ENCODE data around the gene TMEM125. TPM values are rescaled to one million over a fixed set of nuclear protein-coding genes. Genes with fewer than 3 reads are reported as not detected.

The TMEM125 gene
- total and polyA plus RNA-seq, 9 of the 15 experiments (the other 6 are each of a cell fraction or from before 2014, with no cell fraction given), result 0.07 to 0.08 TPM; not detected in 7

- H3K27ac ChIP-seq (ENCODE audit: extremely low read depth, low read depth, low read length), result no peak overlapping the region
- H4K20me1 ChIP-seq (replicated peaks; ENCODE audit: control insufficient read depth, insufficient read depth, low read length), result no peaks in the 10 kb centered on the region
- peak overlapping the region; percentile 75 for H2AFZ ChIP-seq (ENCODE audit: low read depth, low read length)
- H3K9me3 ChIP-seq (replicated peaks; ENCODE audit: control insufficient read depth, insufficient read depth, low read depth, low read length), result no peaks in the 10 kb centered on the region
- H3K9ac ChIP-seq (ENCODE audit: insufficient read depth in 1 of 2, low read depth in 2 of 2, low read length in 2 of 2), result peak overlapping the region; percentile 40 to 86; a peak in 3 of 4 replicates
- peaks cover 16 to 19% of the 10 kb centered on the region in 2 experiments; a peak in 4 of 5 replicates for H3K4me1 ChIP-seq (replicated peaks in 1 of 2; ENCODE audit: control insufficient read depth in 2 of 2, insufficient read depth in 2 of 2, low read length in 2 of 2)
- H3K27me3 ChIP-seq (ENCODE audit: control insufficient read depth in 2 of 2, insufficient read depth in 2 of 2, low read length in 2 of 2), result peaks cover 38 to 72% of the 10 kb centered on the region in 2 experiments
- FAIRE-seq (peak; percentile 76), DNase-seq (ENCODE audit: extremely low read depth in 1 of 4, low spot score in 3 of 4) (peak; percentile 61 to 86 (median 78)), ATAC-seq (peak; percentile 66)
- in situ Hi-C loops (cut with MboI), result no loop called here
- H3K9me1 ChIP-seq (ENCODE audit: control insufficient read depth, insufficient read depth, low read length), result no peaks in the 10 kb centered on the region
- POLR2A ChIA-PET, result interaction anchor here (0.6 to 0.8 kb wide), 2 partner anchors 40 to 47 kb away, joined by 3 read pairs; no protein-coding TSS in a partner anchor
- CTCF ChIA-PET (ENCODE audit: low intra/inter-chr PET ratio), result no interaction called here
- no peaks in the 10 kb centered on the region for H3K79me2 ChIP-seq (ENCODE audit: control insufficient read depth, insufficient read depth, low read length)
- intact Hi-C loops (cut with micrococcal nuclease), result no loop called here
- no TSS peak for BruUV-seq (replicated peaks)
- 2% methylated on average over 26 of the region's 29 CpGs for WGBS (ENCODE audit: insufficient coverage, low coverage, missing lambda C conversion rate)
- peak overlapping the region; percentile 27; the same call in 1 of the 2 replicates for H3K4me3 ChIP-seq
- H3K36me3 ChIP-seq (ENCODE audit: control insufficient read depth, insufficient read depth, low read length), result no peaks in the 10 kb centered on the region
- H3K4me2 ChIP-seq (ENCODE audit: insufficient read depth, low read length), result peak overlapping the region; percentile 80
- no peak for TF ChIP-seq DNMT1 (IDR thresholded peaks at IDR 0.05)
- TF ChIP-seq C11orf30 (IDR thresholded peaks at IDR 0.05; ENCODE audit: low read depth), result 0 out of 2 replicates have a peak, but pooled peaks have one; percentile 5
- TF ChIP-seq MAZ (CRISPR knock-in tag; conservative IDR thresholded peaks at IDR 0.05 in 1 of 2, IDR thresholded peaks at IDR 0.05 in 1 of 2), result peak in 1 of 2 experiments; percentile 16; a peak in 1 of 4 replicates
- TF ChIP-seq HNRNPLL (IDR thresholded peaks at IDR 0.05; ENCODE audit: low read depth, low read length, poor library complexity, severe bottlenecking), result no peak
- peak; percentile 79 for TF ChIP-seq CREB3L1 (IDR thresholded peaks at IDR 0.05; ENCODE audit: borderline replicate concordance, low read depth)
- no peak for TF ChIP-seq ILK (tag; IDR thresholded peaks at IDR 0.05; ENCODE audit: borderline replicate concordance, low read depth)
- TF ChIP-seq CTBP1 (IDR thresholded peaks at IDR 0.05; ENCODE audit: borderline replicate concordance), result peak; percentile 45; the same call in 1 of the 2 replicates
- no peak for TF ChIP-seq CUX1 (CRISPR knock-in tag; IDR thresholded peaks at IDR 0.05)
- peak; percentile 87 for TF ChIP-seq ZEB2 (IDR thresholded peaks at IDR 0.05)
- TF ChIP-seq EGR1 (conservative IDR thresholded peaks at IDR 0.05), result peak; percentile 57
- no peak for TF ChIP-seq ZFP36 (IDR thresholded peaks at IDR 0.05; ENCODE audit: low read depth, low read length, partially characterized antibody)
- TF ChIP-seq PHF8 (IDR thresholded peaks at IDR 0.05; ENCODE audit: borderline replicate concordance, low read length), result peak; percentile 22; the same call in 1 of the 2 replicates
- TF ChIP-seq ARID1B (IDR thresholded peaks at IDR 0.05), result no peak
- no peak for TF ChIP-seq ZBTB1 (CRISPR knock-in tag; IDR thresholded peaks at IDR 0.05; ENCODE audit: borderline replicate concordance, low read depth)
- no peak for TF ChIP-seq BRD9 (IDR thresholded peaks at IDR 0.05; ENCODE audit: low read depth, partially characterized antibody)
Measured at GRCh38 chr1:43270421-43271095, 775 bp downstream of the TMEM125 start.
